H9 (cell line): ENCODE measurements around the gene COX6B1. TPM values are rescaled to one million over a fixed set of nuclear protein-coding genes. Genes with fewer than 3 reads are reported as not detected.

Experiments
- DNase-seq: peaks from one replicate; pipeline ENCODE4 v3.0.0-alpha.2; 2017
- H2AFZ ChIP-seq: one replicate; pipeline ENCODE4 v1.6.1; 2013; ENCODE audit warnings: mild to moderate bottlenecking, low read length, control low read depth, moderate library complexity
- H2AK5ac ChIP-seq: 2 replicates; pipeline ENCODE4 v1.6.1; 2013; ENCODE audit warnings: low read length, control low read depth, mixed read lengths; ENCODE audit not compliant: insufficient read length
- H2BK120ac ChIP-seq: one replicate; pipeline ENCODE4 v1.6.1; 2013; ENCODE audit warnings: low read depth, mild to moderate bottlenecking, low read length, control low read depth, inconsistent platforms; ENCODE audit not compliant: poor library complexity, severe bottlenecking
- H2BK12ac ChIP-seq: 2 replicates; pipeline ENCODE4 v1.6.1; 2013; ENCODE audit warnings: low read length, control low read depth, mixed read lengths, low read depth; ENCODE audit not compliant: insufficient read length
- H2BK15ac ChIP-seq: 2 replicates; pipeline ENCODE4 v1.6.1; 2013; ENCODE audit warnings: low read depth, low read length, control low read depth
- H2BK20ac ChIP-seq: one replicate; pipeline ENCODE4 v1.6.1; 2013; ENCODE audit warnings: low read depth, mild to moderate bottlenecking, low read length, control low read depth, inconsistent platforms; ENCODE audit not compliant: poor library complexity, severe bottlenecking
- H2BK5ac ChIP-seq: 2 replicates; pipeline ENCODE4 v1.6.1; 2013; ENCODE audit warnings: low read length, control low read depth, mixed read lengths; ENCODE audit not compliant: insufficient read length
- H3K14ac ChIP-seq: 2 replicates; pipeline ENCODE4 v1.6.1; 2013; ENCODE audit warnings: low read length, control low read depth; ENCODE audit not compliant: insufficient read depth
- H3K18ac ChIP-seq: 2 replicates; pipeline ENCODE4 v1.6.1; 2013; ENCODE audit warnings: low read depth, mild to moderate bottlenecking, mixed read lengths, low read length, control low read depth; ENCODE audit not compliant: insufficient read length
- H3K23ac ChIP-seq: 2 replicates; pipeline ENCODE4 v1.6.1; 2013; ENCODE audit warnings: low read length, control low read depth, mixed read lengths, low read depth; ENCODE audit not compliant: insufficient read length
- H3K23me2 ChIP-seq: 2 replicates; pipeline ENCODE4 v1.6.1; 2013; ENCODE audit warnings: low read depth, mild to moderate bottlenecking, mixed read lengths, low read length, control low read depth; ENCODE audit not compliant: insufficient read length, poor library complexity, severe bottlenecking
- H3K27ac ChIP-seq: 2 replicates; pipeline ENCODE4 v1.5.1; 2013; ENCODE audit warnings: low read length, control low read depth, mixed read lengths, low read depth; ENCODE audit not compliant: insufficient read length
- H3K27me3 ChIP-seq: 2 replicates; pipeline ENCODE4 v1.6.1; 2013; ENCODE audit warnings: low read length, control low read depth, inconsistent platforms; ENCODE audit not compliant: insufficient read depth
- H3K4ac ChIP-seq: 2 replicates; pipeline ENCODE4 v1.6.1; 2013; ENCODE audit warnings: low read depth, mild to moderate bottlenecking, control low read depth, inconsistent platforms, low read length, moderate library complexity
- H3K4me1 ChIP-seq: 2 replicates; pipeline ENCODE4 v1.6.1; 2013; ENCODE audit warnings: low read length, control low read depth, inconsistent platforms; ENCODE audit not compliant: insufficient read depth
- H3K4me2 ChIP-seq: 2 replicates; pipeline ENCODE4 v1.6.1; 2013; ENCODE audit warnings: low read length, control low read depth, mixed read lengths; ENCODE audit not compliant: insufficient read length, insufficient read depth
- H3K56ac ChIP-seq: 2 replicates; pipeline ENCODE4 v1.6.1; 2013; ENCODE audit warnings: low read depth, mild to moderate bottlenecking, mixed read lengths, low read length, control low read depth; ENCODE audit not compliant: insufficient read length
- H3K79me1 ChIP-seq: 2 replicates; pipeline ENCODE4 v1.6.1; 2013; ENCODE audit warnings: low read depth, mild to moderate bottlenecking, moderate library complexity, low read length, control low read depth, inconsistent platforms; ENCODE audit not compliant: insufficient read depth, poor library complexity, severe bottlenecking
- H3K79me2 ChIP-seq: 2 replicates; pipeline ENCODE4 v1.6.1; 2013; ENCODE audit warnings: low read length, control low read depth, inconsistent platforms; ENCODE audit not compliant: insufficient read depth
- H3K9ac ChIP-seq: 2 replicates; pipeline ENCODE4 v1.6.1; 2013; ENCODE audit warnings: low read length, control low read depth, mixed read lengths; ENCODE audit not compliant: insufficient read length; ENCODE audit errors: extremely low read depth
- H3K9me3 ChIP-seq: one replicate; pipeline ENCODE4 v1.6.1; 2013; ENCODE audit warnings: low read depth, low read length, inconsistent platforms; ENCODE audit not compliant: control insufficient read depth
- H3T11ph ChIP-seq: one replicate; pipeline ENCODE4 v1.6.1; 2013; ENCODE audit warnings: mild to moderate bottlenecking, low read length, control low read depth, inconsistent platforms
- H4K20me1 ChIP-seq: one replicate; pipeline ENCODE4 v1.6.1; 2013; ENCODE audit not compliant: control insufficient read depth, insufficient read length, insufficient read depth
- H4K5ac ChIP-seq: 2 replicates; pipeline ENCODE4 v1.6.1; 2013; ENCODE audit warnings: low read depth, mild to moderate bottlenecking, mixed read lengths, low read length, control low read depth; ENCODE audit not compliant: insufficient read length
- H4K8ac ChIP-seq: replicated peaks from 2 replicates; pipeline ENCODE4 v1.6.1; 2013; ENCODE audit warnings: low read length, control low read depth, mixed read lengths, low read depth; ENCODE audit not compliant: insufficient read length
- H4K91ac ChIP-seq: 2 replicates; pipeline ENCODE4 v1.6.1; 2013; ENCODE audit warnings: low read depth, mild to moderate bottlenecking, moderate library complexity, mixed read lengths, low read length, control low read depth; ENCODE audit not compliant: insufficient read length
- H3K27ac Mint-ChIP-seq, 3 experiments: 2 replicates in 2 of 3; 3 replicates in 1 of 3; pipeline ENCODE4 v1.8.0; 2020 to 2021; ENCODE audit warnings: mixed read lengths in 3 of 3, mild to moderate bottlenecking in 1 of 3, moderate library complexity in 1 of 3
- H3K27me3 Mint-ChIP-seq: 2 replicates; pipeline ENCODE4 v1.8.0; 2021; ENCODE audit warnings: low read depth, mild to moderate bottlenecking, moderate library complexity, mixed read lengths
- H3K36me3 Mint-ChIP-seq, 3 experiments: 2 replicates in 2 of 3; 3 replicates in 1 of 3; pipeline ENCODE4 v1.8.0; 2020 to 2021; ENCODE audit warnings: low read depth in 3 of 3, mixed read lengths in 3 of 3; ENCODE audit not compliant: insufficient read depth in 1 of 3
- H3K4me1 Mint-ChIP-seq, 2 experiments: 2 replicates each; pipeline ENCODE4 v1.8.0; 2020; ENCODE audit warnings: mixed read lengths in 2 of 2
- H3K4me3 Mint-ChIP-seq, 2 experiments: 2 replicates in 1 of 2; 3 replicates in 1 of 2; pipeline ENCODE4 v1.8.0; 2020 to 2021; ENCODE audit warnings: mild to moderate bottlenecking in 2 of 2, mixed read lengths in 2 of 2, moderate library complexity in 1 of 2
- H3K9me3 Mint-ChIP-seq, 2 experiments: 2 replicates in 1 of 2; 3 replicates in 1 of 2; pipeline ENCODE4 v1.8.0; 2020; ENCODE audit warnings: mild to moderate bottlenecking in 2 of 2, mixed read lengths in 2 of 2, moderate library complexity in 1 of 2
- CTCF ChIP-seq: fragments of 200-600 bp; sonication (generic); conservative IDR thresholded peaks from 3 replicates; pipeline ENCODE4 v1.8.0; 2021; ENCODE audit warnings: antibody characterized with exemption, mild to moderate bottlenecking
- WGBS: extraction: QIAGEN DNeasy Blood & Tissue Kit; methylation state at CpG from one replicate; pipeline ENCODE4 v1.1.7; 2013; ENCODE audit warnings: missing lambda C conversion rate, low lambda C conversion rate, mixed read lengths; ENCODE audit not compliant: insufficient read length; ENCODE audit errors: extremely low coverage; 5-methylcytosine and 5-hydroxymethylcytosine counted together
- total RNA-seq: library from RNA; stranded (reverse); gene quantifications from 2 replicates; pipeline ENCODE4 v1.2.1, GENCODE V29; 2021

The COX6B1 gene
- total RNA-seq, 1 experiment from 2014 or later, result 432 TPM

- no peak overlapping the region for H3K14ac ChIP-seq
- no peaks in the 10 kb centered on the region for H4K20me1 ChIP-seq
- no peak overlapping the region for H2BK20ac ChIP-seq
- no peak overlapping the region for H3T11ph ChIP-seq
- H2BK15ac ChIP-seq, result no peak overlapping the region
- no peaks in the 10 kb centered on the region for H3K9me3 Mint-ChIP-seq
- H3K4me1 ChIP-seq, result no peaks in the 10 kb centered on the region
- H3K4ac ChIP-seq, result no peak overlapping the region
- no peak for TF ChIP-seq CTCF
- DNase-seq, result no peak
- H2BK120ac ChIP-seq, result no peak overlapping the region
- no peak overlapping the region for H3K9ac ChIP-seq
- no peaks in the 10 kb centered on the region for H3K9me3 ChIP-seq
- peaks cover 60 to 84% (median 84%) of the 10 kb centered on the region in 3 experiments for H3K36me3 Mint-ChIP-seq
- no peaks in the 10 kb centered on the region for H3K4me1 Mint-ChIP-seq
- H2BK12ac ChIP-seq, result no peak overlapping the region
- no peak overlapping the region for H2AFZ ChIP-seq
- no peak overlapping the region for H3K4me3 Mint-ChIP-seq
- H2BK5ac ChIP-seq, result no peak overlapping the region
- H3K79me2 ChIP-seq, result no peaks in the 10 kb centered on the region
- H4K91ac ChIP-seq, result no peak overlapping the region
- H3K27ac ChIP-seq, result no peak overlapping the region
- no peaks in the 10 kb centered on the region for H3K27me3 ChIP-seq
- no peak overlapping the region for H4K8ac ChIP-seq
- no peaks in the 10 kb centered on the region for H3K23me2 ChIP-seq
- H3K27ac Mint-ChIP-seq, result no peak overlapping the region
- no peak overlapping the region for H3K23ac ChIP-seq
- H3K27me3 Mint-ChIP-seq, result no peaks in the 10 kb centered on the region
- no peak overlapping the region for H3K18ac ChIP-seq
- no peaks in the 10 kb centered on the region for H3K79me1 ChIP-seq
- no peak overlapping the region for H3K4me2 ChIP-seq
- no peak overlapping the region for H2AK5ac ChIP-seq
- H4K5ac ChIP-seq, result no peak overlapping the region
- WGBS, result no CpG with 5 or more reads among the region's 6 CpGs
- no peak overlapping the region for H3K56ac ChIP-seq
Measured at GRCh38 chr19:35656700-35657099, 8.6 kb downstream of the COX6B1 start.
